K562 (cell line): ENCODE data around the gene ANKRD11. TPM values are rescaled to one million over a fixed set of nuclear protein-coding genes. Genes with fewer than 3 reads are reported as not detected.

Experiments
- ATAC-seq: fragments of 200-7000 bp; cut with Tn5 transposase; 3 replicates; pipeline ENCODE4 v1.9.1; 2020; ENCODE audit warnings: moderate library complexity
- BruUV-seq: library from RNA; stranded (reverse); fragments of 400-500 nt; replicated peaks from 2 replicates; lab custom pipeline; 2021; lab: Mats Ljungman, UMichigan
- CTCF ChIA-PET: fragments of 300-600 bp; formaldehyde crosslinking; extraction: SDS; loops from one replicate; lab custom pipeline; 2021; ENCODE audit warnings: low intra/inter-chr PET ratio; lab: Yijun Ruan, JAX
- POLR2A ChIA-PET: fragments of 300-600, 350-650 bp; sonication (Branson Sonifier 250); formaldehyde crosslinking; extraction: SDS; loops from one replicate; lab custom pipeline; 2021; ENCODE audit warnings: antibody characterized with exemption, inconsistent platforms; lab: Yijun Ruan, JAX
- DNase-seq, 4 experiments: peaks; one replicate each; pipeline versions ENCODE4 v3.0.0 to v3.0.0-alpha.2; 2011 to 2018; ENCODE audit warnings: low spot score in 3 of 4, mixed read lengths in 3 of 4; ENCODE audit errors: extremely low read depth in 1 of 4
- FAIRE-seq: peaks from 2 replicates; lab custom pipeline; 2011; peaks lifted over from hg19 to GRCh38; lab: Jason Lieb, UNC
- H2AFZ ChIP-seq: 2 replicates; pipeline ENCODE4 v1.6.0; 2011; ENCODE audit warnings: low read depth, low read length, control low read depth, inconsistent platforms
- H3K27ac ChIP-seq: fragments of 200-600 bp; 3 replicates; pipeline ENCODE4 v1.8.0; 2011; ENCODE audit warnings: low read depth, mild to moderate bottlenecking, control low read depth, inconsistent platforms, low read length, moderate library complexity, mixed read lengths; ENCODE audit errors: extremely low read depth
- H3K27me3 ChIP-seq, 2 experiments: fragments of 300-600 bp in 1 of 2; 2 replicates in 1 of 2; 3 replicates in 1 of 2; pipeline versions ENCODE4 v1.6.0 to v1.8.0; 2011; ENCODE audit warnings: inconsistent platforms in 2 of 2, low read length in 2 of 2, mild to moderate bottlenecking in 1 of 2, mixed read lengths in 1 of 2, moderate library complexity in 1 of 2; ENCODE audit not compliant: control insufficient read depth in 2 of 2, insufficient read depth in 2 of 2
- H3K36me3 ChIP-seq: fragments of 300-600 bp; 3 replicates; pipeline ENCODE4 v1.8.0; 2011; ENCODE audit warnings: mild to moderate bottlenecking, low read length, inconsistent platforms; ENCODE audit not compliant: control insufficient read depth, insufficient read depth
- H3K4me1 ChIP-seq, 2 experiments: fragments of 200-600 bp in 1 of 2; replicated peaks in 1 of 2; 2 replicates in 1 of 2; 3 replicates in 1 of 2; pipeline versions ENCODE4 v1.5.1 to v1.8.0; 2011; ENCODE audit warnings: inconsistent platforms in 2 of 2, low read length in 2 of 2, mild to moderate bottlenecking in 1 of 2, mixed read lengths in 1 of 2, moderate library complexity in 1 of 2; ENCODE audit not compliant: control insufficient read depth in 2 of 2, insufficient read depth in 2 of 2
- H3K4me2 ChIP-seq: 2 replicates; pipeline ENCODE4 v1.6.1; 2011; ENCODE audit warnings: low read length, control low read depth, inconsistent platforms, mixed read lengths; ENCODE audit not compliant: insufficient read depth
- H3K4me3 ChIP-seq: fragments of 200-600 bp; sonication (generic), shearing (Covaris generic); 2 replicates; pipeline ENCODE4 v1.5.1; 2016; ENCODE audit warnings: control low read depth, inconsistent platforms
- H3K79me2 ChIP-seq: fragments of 200-600 bp; 3 replicates; pipeline ENCODE4 v1.8.0; 2011; ENCODE audit warnings: low read length, inconsistent platforms; ENCODE audit not compliant: control insufficient read depth, insufficient read depth
- H3K9ac ChIP-seq, 2 experiments: 2 replicates each; pipeline versions ENCODE4 v1.6.0 to v1.6.1; 2011; ENCODE audit warnings: low read depth in 2 of 2, low read length in 2 of 2, control low read depth in 1 of 2, inconsistent platforms in 1 of 2, mild to moderate bottlenecking in 1 of 2, mixed read lengths in 1 of 2; ENCODE audit not compliant: insufficient read depth in 1 of 2
- H3K9me1 ChIP-seq: one replicate; pipeline ENCODE4 v1.6.0; 2011; ENCODE audit warnings: inconsistent platforms, mild to moderate bottlenecking, low read length, moderate library complexity; ENCODE audit not compliant: control insufficient read depth, insufficient read depth
- H3K9me3 ChIP-seq: replicated peaks from 2 replicates; pipeline ENCODE4 v1.5.1; 2011; ENCODE audit warnings: low read depth, low read length, inconsistent platforms; ENCODE audit not compliant: control insufficient read depth, insufficient read depth
- H4K20me1 ChIP-seq: replicated peaks from 2 replicates; pipeline ENCODE4 v1.6.1; 2011; ENCODE audit warnings: low read length, inconsistent platforms, mixed read lengths; ENCODE audit not compliant: control insufficient read depth, insufficient read depth
- NCOA1 ChIP-seq: fragments of 450-650 bp; IDR thresholded peaks from 2 replicates; pipeline ENCODE4 v1.6.1; 2016; ENCODE audit warnings: low read depth
- RBM22 ChIP-seq: fragments of 200-400 bp; formaldehyde crosslinking; IDR thresholded peaks from 2 replicates; pipeline ENCODE4 v1.6.1; 2018; ENCODE audit warnings: low read length, low read depth; ENCODE audit not compliant: poor library complexity, severe bottlenecking
- WGBS: fragments of 100-300 bp; shearing (Covaris generic); methylation state at CpG from one replicate; pipeline ENCODE4 v1.1.6; 2016; ENCODE audit warnings: low coverage, mixed read lengths; ENCODE audit not compliant: insufficient coverage; ENCODE audit errors: missing lambda C conversion rate; 5-methylcytosine and 5-hydroxymethylcytosine counted together
- in situ Hi-C: fragments of 300-500 bp; cut with MboI; formaldehyde crosslinking; loops from 4 replicates; pipeline ENCODE4 v1.15.0; 2018; ENCODE audit warnings: inconsistent platforms, mixed read lengths
- intact Hi-C: fragments of 100-400 bp; cut with micrococcal nuclease; formaldehyde crosslinking; loops from 2 replicates; pipeline ENCODE4 v1.14.2; 2022
- polyA plus RNA-seq, 8 experiments: library from polyadenylated mRNA; depleted of rRNA in 4 of 8; stranded (reverse) in 5 of 8; unstranded in 3 of 8; fragments of >200 nt; fragmentation: Nextera tagmentation in 2 of 8; fragmentation: Illumina TruSeq in 1 of 8; extraction: Ambion mirVana in 2 of 8; extraction: Trizol in 1 of 8; gene quantifications; 2 replicates each; pipeline versions ENCODE4 v1.2.1 to v1.2.3, GENCODE V29; 2011 to 2014; ENCODE audit warnings: inconsistent platforms in 1 of 8, missing spikeins in 1 of 8
- total RNA-seq, 7 experiments: library from RNA; depleted of rRNA in 6 of 7; stranded (reverse); fragments of >200 nt in 6 of 7; fragmentation: Illumina TruSeq in 2 of 7; extraction: Trizol in 2 of 7; gene quantifications; 2 replicates each; pipeline versions ENCODE4 v1.2.1 to v1.2.3, GENCODE V29; 2011 to 2021; ENCODE audit warnings: low replicate concordance in 1 of 7
- TF ChIP-seq, protein P1 (sequence below): sonication (generic); formaldehyde crosslinking; IDR thresholded peaks from 2 replicates; pipeline ENCODE4 v1.8.0; 2022; ENCODE audit warnings: mild to moderate bottlenecking, missing genetic modification reagents

ANKRD11 gene
- total and polyA plus RNA-seq, 9 of the 15 experiments (the other 6 are each of a cell fraction or from before 2014, with no cell fraction given), result 4.7 to 126 (median 31.7) TPM

DNA sequence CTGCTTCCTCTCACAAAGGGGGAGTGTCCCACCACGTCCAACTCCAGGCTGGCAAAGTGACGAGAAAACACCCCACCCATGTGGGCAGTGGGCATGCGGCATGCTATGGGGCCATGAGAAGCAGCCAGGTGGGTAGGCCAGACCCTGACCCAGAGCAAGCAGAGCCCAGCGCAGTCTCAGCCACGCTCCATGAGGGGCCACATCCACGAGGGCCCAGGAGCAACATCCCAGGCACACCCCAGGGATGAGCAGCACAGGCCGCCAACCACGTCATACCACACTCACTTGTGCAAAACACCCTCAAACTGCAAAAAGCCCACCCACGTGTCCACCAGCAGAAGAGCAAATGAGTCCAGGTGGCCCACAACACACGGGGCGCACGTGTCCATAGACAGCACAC, 155.9 kb downstream of the ANKRD11 start:
- H3K9ac ChIP-seq, result peak overlapping the region; percentile 9 to 60; a peak in 3 of 4 replicates
- 82% methylated on average over 12 of the region's 12 CpGs for WGBS
- H3K27ac ChIP-seq, result peak overlapping the region; percentile 31; the same call in 1 of the 3 replicates
- H4K20me1 ChIP-seq, result peaks cover 72% of the 10 kb centered on the region
- TF ChIP-seq NCOA1, result no peak
- TF ChIP-seq, protein P1, sequence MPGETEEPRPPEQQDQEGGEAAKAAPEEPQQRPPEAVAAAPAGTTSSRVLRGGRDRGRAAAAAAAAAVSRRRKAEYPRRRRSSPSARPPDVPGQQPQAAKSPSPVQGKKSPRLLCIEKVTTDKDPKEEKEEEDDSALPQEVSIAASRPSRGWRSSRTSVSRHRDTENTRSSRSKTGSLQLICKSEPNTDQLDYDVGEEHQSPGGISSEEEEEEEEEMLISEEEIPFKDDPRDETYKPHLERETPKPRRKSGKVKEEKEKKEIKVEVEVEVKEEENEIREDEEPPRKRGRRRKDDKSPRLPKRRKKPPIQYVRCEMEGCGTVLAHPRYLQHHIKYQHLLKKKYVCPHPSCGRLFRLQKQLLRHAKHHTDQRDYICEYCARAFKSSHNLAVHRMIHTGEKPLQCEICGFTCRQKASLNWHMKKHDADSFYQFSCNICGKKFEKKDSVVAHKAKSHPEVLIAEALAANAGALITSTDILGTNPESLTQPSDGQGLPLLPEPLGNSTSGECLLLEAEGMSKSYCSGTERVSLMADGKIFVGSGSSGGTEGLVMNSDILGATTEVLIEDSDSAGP, result 0 out of 2 replicates have a peak, but pooled peaks have one; percentile 59
- TF ChIP-seq RBM22, result peak; percentile 97
- FAIRE-seq (no peak), DNase-seq (no peak), ATAC-seq (no peak; the same call in 2 of the 3 replicates)
- peaks cover 30 to 52% of the 10 kb centered on the region in 2 experiments for H3K4me1 ChIP-seq
- no TSS peak for BruUV-seq
- CTCF ChIA-PET, result interaction anchor here (2.5 kb wide), 1 partner anchor 174 kb away, joined by 12 read pairs; no protein-coding TSS in a partner anchor
- H3K4me3 ChIP-seq, result no peak overlapping the region
- H3K4me2 ChIP-seq, result peak overlapping the region; percentile 9; the same call in 1 of the 2 replicates
- POLR2A ChIA-PET, result interaction anchor here (0.6 to 1.0 kb wide), 2 partner anchors 45 to 731 kb away, joined by 3 read pairs; no protein-coding TSS in a partner anchor
- peaks cover 16% of the 10 kb centered on the region for H3K9me1 ChIP-seq
- in situ Hi-C loops, result no loop called here
- no peak overlapping the region for H2AFZ ChIP-seq
- no peaks in the 10 kb centered on the region for H3K27me3 ChIP-seq
- H3K79me2 ChIP-seq, result peaks cover 93% of the 10 kb centered on the region
- intact Hi-C loops, result loop anchor here (5.0 kb wide), 2 partner anchors 153 to 173 kb away; partner anchors contain the start of gene SPG7
- no peaks in the 10 kb centered on the region for H3K9me3 ChIP-seq
- H3K36me3 ChIP-seq, result peaks cover 4% of the 10 kb centered on the region; the same call in 1 of the 3 replicates
